Mesenchymal stem cell (in vitro differentiated cells and primary cell): Measurements from ENCODE around the gene NOTCH1.
A peak's percentile ranks its signal among the peaks of the same experiment; 100 is the strongest.

ENCODE experiments used
- DNase-seq: peaks from one replicate; pipeline ENCODE4 v3.0.0-alpha.2; 2013
- H2AFZ ChIP-seq: one replicate; pipeline ENCODE4 v1.6.1; 2013; ENCODE audit warnings: low read depth, mild to moderate bottlenecking, control low read depth, inconsistent platforms, low read length, moderate library complexity
- H2AK5ac ChIP-seq: 2 replicates; pipeline ENCODE4 v1.6.1; 2013; ENCODE audit warnings: low read length, moderate library complexity, mild to moderate bottlenecking, inconsistent platforms; ENCODE audit not compliant: severe bottlenecking
- H2BK120ac ChIP-seq: one replicate; pipeline ENCODE4 v1.6.1; 2013; ENCODE audit warnings: low read depth, mild to moderate bottlenecking, inconsistent platforms, low read length, moderate library complexity
- H2BK12ac ChIP-seq, 2 experiments: one replicate each; pipeline ENCODE4 v1.6.1; 2013; ENCODE audit warnings: inconsistent platforms in 2 of 2, low read length in 2 of 2, mild to moderate bottlenecking in 2 of 2, moderate library complexity in 2 of 2, control low read depth in 1 of 2
- H2BK15ac ChIP-seq: one replicate; pipeline ENCODE4 v1.6.1; 2013; ENCODE audit warnings: mild to moderate bottlenecking, low read depth, inconsistent platforms; ENCODE audit not compliant: poor library complexity, severe bottlenecking
- H2BK5ac ChIP-seq: 2 replicates; pipeline ENCODE4 v1.6.1; 2013; ENCODE audit warnings: low read depth, mild to moderate bottlenecking, low read length, control low read depth, inconsistent platforms; ENCODE audit not compliant: poor library complexity, severe bottlenecking
- H3K14ac ChIP-seq, 2 experiments: one replicate each; pipeline ENCODE4 v1.6.1; 2013; ENCODE audit warnings: inconsistent platforms in 2 of 2, low read length in 2 of 2, control low read depth in 1 of 2, mild to moderate bottlenecking in 1 of 2, moderate library complexity in 1 of 2
- H3K18ac ChIP-seq, 2 experiments: one replicate each; pipeline ENCODE4 v1.6.1; 2013; ENCODE audit warnings: inconsistent platforms in 2 of 2, low read length in 2 of 2, control low read depth in 1 of 2, low read depth in 1 of 2, mild to moderate bottlenecking in 1 of 2
- H3K23ac ChIP-seq, 2 experiments: one replicate each; pipeline ENCODE4 v1.6.1; 2013; ENCODE audit warnings: inconsistent platforms in 2 of 2, low read length in 2 of 2, mild to moderate bottlenecking in 2 of 2, moderate library complexity in 2 of 2, control low read depth in 1 of 2
- H3K27ac ChIP-seq: 2 replicates; pipeline ENCODE4 v1.5.1; 2013; ENCODE audit warnings: mild to moderate bottlenecking, moderate library complexity, low read length, control low read depth, inconsistent platforms; ENCODE audit not compliant: poor library complexity, severe bottlenecking
- H3K27me3 ChIP-seq, 2 experiments: 2 replicates each; pipeline versions ENCODE4 v1.6.1 to v1.7.0; 2013; ENCODE audit warnings: low read length in 2 of 2, mild to moderate bottlenecking in 2 of 2, moderate library complexity in 2 of 2, control low read depth in 1 of 2, inconsistent platforms in 1 of 2; ENCODE audit not compliant: control insufficient read depth in 1 of 2, insufficient read depth in 1 of 2
- H3K36me3 ChIP-seq, 2 experiments: 2 replicates each; pipeline versions ENCODE4 v1.6.1 to v1.7.0; 2013; ENCODE audit warnings: low read length in 2 of 2, control low read depth in 1 of 2, inconsistent platforms in 1 of 2, low read depth in 1 of 2, mild to moderate bottlenecking in 1 of 2; ENCODE audit not compliant: insufficient read depth in 2 of 2, control insufficient read depth in 1 of 2
- H3K4ac ChIP-seq, 2 experiments: one replicate each; pipeline ENCODE4 v1.6.1; 2013; ENCODE audit warnings: inconsistent platforms in 2 of 2, low read length in 2 of 2, mild to moderate bottlenecking in 2 of 2, moderate library complexity in 2 of 2, control low read depth in 1 of 2, low read depth in 1 of 2
- H3K4me1 ChIP-seq: 2 replicates; pipeline ENCODE4 v1.6.1; 2013; ENCODE audit warnings: low read depth, low read length, control low read depth; ENCODE audit not compliant: control insufficient read depth, insufficient read depth
- H3K4me2 ChIP-seq: 2 replicates; pipeline ENCODE4 v1.6.1; 2013; ENCODE audit warnings: low read length, mild to moderate bottlenecking, inconsistent platforms; ENCODE audit not compliant: poor library complexity, severe bottlenecking
- H3K4me3 ChIP-seq, 2 experiments: 2 replicates each; pipeline versions ENCODE4 v1.5.1 to v1.7.0; 2013; ENCODE audit warnings: low read length in 2 of 2, mild to moderate bottlenecking in 2 of 2, control low read depth in 1 of 2, low read depth in 1 of 2; ENCODE audit not compliant: insufficient read depth in 1 of 2
- H3K79me1 ChIP-seq: replicated peaks from 2 replicates; pipeline ENCODE4 v1.6.1; 2013; ENCODE audit warnings: mild to moderate bottlenecking, control low read depth, low read length, inconsistent platforms; ENCODE audit not compliant: poor library complexity, severe bottlenecking
- H3K9ac ChIP-seq: 2 replicates; pipeline ENCODE4 v1.7.0; 2013; ENCODE audit warnings: mild to moderate bottlenecking, low read length, moderate library complexity
- H3K9me3 ChIP-seq: 2 replicates; pipeline ENCODE4 v1.7.0; 2013; ENCODE audit warnings: mild to moderate bottlenecking, low read length; ENCODE audit not compliant: control insufficient read depth
- H4K8ac ChIP-seq: one replicate; pipeline ENCODE4 v1.6.1; 2013; ENCODE audit warnings: inconsistent platforms, mild to moderate bottlenecking, low read length, moderate library complexity
- H4K91ac ChIP-seq: one replicate; pipeline ENCODE4 v1.6.1; 2013; ENCODE audit warnings: mild to moderate bottlenecking, low read length, inconsistent platforms
- WGBS: methylation state at CpG from one replicate; pipeline ENCODE4 v1.1.7; 2013; ENCODE audit warnings: mixed read lengths; 5-methylcytosine and 5-hydroxymethylcytosine counted together

The NOTCH1 gene

DNA sequence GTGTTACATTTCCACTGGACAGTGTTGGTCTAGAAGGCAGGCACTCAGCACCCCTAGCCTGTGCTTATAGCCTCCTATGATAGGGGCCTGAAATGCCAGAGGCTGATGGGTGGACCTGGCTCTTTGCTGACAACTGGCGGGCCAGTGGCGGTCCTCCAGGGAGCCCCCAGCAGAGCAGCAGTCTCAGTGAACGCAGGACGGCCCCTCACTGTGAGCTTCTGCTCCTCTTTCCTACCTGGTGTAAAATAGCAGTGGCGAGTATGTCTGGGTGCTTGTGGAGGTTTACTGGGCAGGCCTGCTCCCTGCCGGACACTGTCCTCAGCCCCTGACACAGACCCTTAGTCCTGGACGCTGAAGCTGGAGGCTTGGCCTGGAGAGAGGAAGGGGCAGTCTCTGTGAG, 59.7 kb downstream of the NOTCH1 start:
- Histone ChIP-seq H3K36me3 (peaks cover 0 to 4% of the 10 kb centered on the region in 2 experiments), H3K4me3 (no peak overlapping the region), H3K4ac (no peak overlapping the region), H4K8ac (no peak overlapping the region), H3K4me1 (peaks cover 19% of the 10 kb centered on the region), H3K14ac (no peak overlapping the region), H3K27me3 (peaks cover 16 to 40% of the 10 kb centered on the region in 2 experiments), H3K79me1 (peaks cover 10% of the 10 kb centered on the region), H3K9me3 (no peaks in the 10 kb centered on the region), H4K91ac (no peak overlapping the region), H2BK15ac (no peak overlapping the region), H2BK5ac (no peak overlapping the region), H2AK5ac (no peak overlapping the region), H2BK120ac (no peak overlapping the region), H2BK12ac (peak overlapping the region in 1 of 2 experiments; percentile 24), H2AFZ (no peak overlapping the region), H3K4me2 (no peak overlapping the region), H3K9ac (no peak overlapping the region), H3K18ac (no peak overlapping the region), H3K23ac (no peak overlapping the region), H3K27ac (no peak overlapping the region)
- 86% methylated on average over 7 of the region's 7 CpGs for WGBS
- DNase-seq: no peak

DNA sequence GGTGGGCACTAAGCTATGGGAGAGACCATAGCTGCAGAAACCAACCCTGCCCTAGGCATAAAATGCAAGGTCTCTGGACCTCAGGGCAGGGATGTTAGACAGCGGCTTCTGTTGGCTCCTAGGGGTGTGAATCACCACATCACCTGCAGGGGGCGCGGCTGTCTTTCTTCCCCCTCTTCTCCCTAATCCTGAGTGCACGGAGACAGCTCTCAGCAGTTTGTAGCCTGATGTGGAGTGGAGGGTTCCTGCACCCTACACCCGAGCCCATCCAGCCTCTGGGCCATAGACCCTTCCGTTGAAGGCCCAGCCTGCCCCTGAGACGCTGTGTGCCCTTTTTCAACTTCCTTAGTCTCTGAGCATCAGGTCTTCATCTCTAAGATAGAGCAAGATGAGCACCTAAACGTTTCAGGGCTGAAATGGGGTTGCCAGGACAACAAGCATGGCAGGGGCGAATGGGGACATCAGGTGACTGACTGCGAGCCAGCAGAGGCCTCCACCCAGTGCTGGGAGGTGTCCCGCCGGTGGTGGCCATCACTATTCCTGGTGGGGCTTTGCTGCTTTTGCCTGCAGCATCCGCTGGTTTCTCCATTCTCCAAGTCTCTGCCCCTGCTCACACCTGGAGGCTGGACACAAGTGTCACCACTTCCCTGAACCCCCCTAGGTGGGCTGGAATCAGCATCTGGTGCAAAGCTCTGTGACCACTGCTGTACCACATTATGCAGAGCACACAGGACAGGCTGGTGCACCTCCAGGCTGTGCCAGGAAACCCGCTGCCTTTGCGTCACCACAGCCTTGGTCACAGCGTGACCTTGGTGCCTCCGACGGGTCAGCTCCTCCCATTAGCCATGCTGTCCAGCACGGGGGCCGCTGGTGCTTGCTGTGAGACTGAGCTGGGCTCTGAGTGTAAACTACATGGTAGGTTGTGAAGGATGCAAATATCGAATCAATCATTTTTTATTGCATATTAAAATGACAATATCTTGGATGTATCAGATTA, 60.5 kb downstream of the NOTCH1 start:
- H3K9me3 ChIP-seq: no peaks in the 10 kb centered on the region
- H2BK120ac ChIP-seq: no peak overlapping the region
- no peak overlapping the region for H2AK5ac ChIP-seq
- no peak overlapping the region for H2AFZ ChIP-seq
- H2BK5ac ChIP-seq: no peak overlapping the region
- H3K14ac ChIP-seq: peak overlapping the region in 1 of 2 experiments; percentile 38
- peak overlapping the region; percentile 89 for H3K9ac ChIP-seq
- peak; percentile 79 for DNase-seq
- peak overlapping the region; percentile 22 for H4K8ac ChIP-seq
- H3K4me3 ChIP-seq: no peak overlapping the region
- peaks cover 19% of the 10 kb centered on the region for H3K4me1 ChIP-seq
- no peak overlapping the region for H3K4me2 ChIP-seq
- 41% methylated on average over 18 of the region's 21 CpGs for WGBS
- H3K18ac ChIP-seq: no peak overlapping the region
- no peak overlapping the region for H3K27ac ChIP-seq
- peaks cover 12 to 35% of the 10 kb centered on the region in 2 experiments for H3K27me3 ChIP-seq
- H3K23ac ChIP-seq: no peak overlapping the region
- no peak overlapping the region for H2BK15ac ChIP-seq
- no peak overlapping the region for H4K91ac ChIP-seq
- H2BK12ac ChIP-seq: no peak overlapping the region
- no peak overlapping the region for H3K4ac ChIP-seq
- H3K36me3 ChIP-seq: peaks cover 0 to 4% of the 10 kb centered on the region in 2 experiments
- peaks cover 10% of the 10 kb centered on the region for H3K79me1 ChIP-seq

GRCh38 chr9:136484153-136485048, 61.4 kb downstream of the NOTCH1 start:
- WGBS: 62% methylated on average over 59 of the region's 59 CpGs
- Histone ChIP-seq H2BK120ac (no peak overlapping the region), H3K18ac (peak overlapping the region; percentile 58 to 88), H3K4me2 (peak overlapping the region; percentile 98), H3K9me3 (no peaks in the 10 kb centered on the region), H3K23ac (peak overlapping the region in 1 of 2 experiments; percentile 74), H3K14ac (peak overlapping the region in 1 of 2 experiments; percentile 49), H3K36me3 (peaks cover 5 to 8% of the 10 kb centered on the region in 2 experiments), H2BK15ac (peak overlapping the region; percentile 62), H4K91ac (peak overlapping the region; percentile 77), H2BK5ac (no peak overlapping the region), H4K8ac (peak overlapping the region; percentile 79), H3K4me3 (peak overlapping the region; percentile 69 to 82), H3K79me1 (peaks cover 10% of the 10 kb centered on the region), H3K4me1 (peaks cover 22% of the 10 kb centered on the region), H3K27me3 (peaks cover 11 to 30% of the 10 kb centered on the region in 2 experiments), H2AFZ (peak overlapping the region; percentile 58), H3K4ac (peak overlapping the region in 1 of 2 experiments; percentile 55), H3K27ac (no peak overlapping the region), H2AK5ac (no peak overlapping the region), H2BK12ac (peak overlapping the region; percentile 4 to 33), H3K9ac (peak overlapping the region; percentile 89)
- no peak for DNase-seq
